Natural killer cell treated with Interleukin-12 subunit alpha and Interleukin-12 subunit beta and Interleukin-15 and Interleukin-18, amount 100 ng/mL, for 72 hours (primary cell): ENCODE measurements around the gene BPTF. TPM values are rescaled to one million over a fixed set of nuclear protein-coding genes. Genes with fewer than 3 reads are reported as not detected.
"Not testable (repeated sequence)": the region's sequence is repeated elsewhere in the genome, so short reads cannot be mapped to it uniquely, and the experiment has no call there.

ENCODE experiments used
- ATAC-seq, 2 donors: fragments of 150-1000 bp; cut with Tn5 transposase in 1 of 2; sonication (Bioruptor Pico), chemical (Tn5 transposase) in 1 of 2; 2 replicates each; pipeline ENCODE4 v1.10.0; 2021
- DNase-seq: peaks from one replicate; pipeline ENCODE4 v3.0.0; 2022; ENCODE audit warnings: low spot score
- H3K27ac Mint-ChIP-seq, 2 donors: 1 replicate in 1 of 2; 2 replicates in 1 of 2; pipeline ENCODE4 v1.8.0; 2022; ENCODE audit warnings: mixed read lengths in 2 of 2, mild to moderate bottlenecking in 1 of 2, moderate library complexity in 1 of 2
- H3K27me3 Mint-ChIP-seq, 2 donors: 1 replicate in 1 of 2; 2 replicates in 1 of 2; pipeline ENCODE4 v1.8.0; 2022; ENCODE audit warnings: mixed read lengths in 2 of 2
- H3K36me3 Mint-ChIP-seq: one replicate; pipeline ENCODE4 v1.8.0; 2022; ENCODE audit warnings: mixed read lengths
- H3K4me1 Mint-ChIP-seq, 2 donors: 1 replicate in 1 of 2; 2 replicates in 1 of 2; pipeline ENCODE4 v1.8.0; 2022; ENCODE audit warnings: low read depth in 2 of 2, mixed read lengths in 2 of 2, mild to moderate bottlenecking in 1 of 2
- H3K4me3 Mint-ChIP-seq: one replicate; pipeline ENCODE4 v1.8.0; 2022; ENCODE audit warnings: mixed read lengths
- H3K9me3 Mint-ChIP-seq: 2 replicates; pipeline ENCODE4 v1.8.0; 2022; ENCODE audit warnings: mixed read lengths
- total RNA-seq, 2 donors: library from RNA; stranded (reverse); gene quantifications; one replicate each; pipeline ENCODE4 v1.2.3, GENCODE V29; 2022

BPTF gene
- total RNA-seq, 2 donors from 2014 or later = 73.4 to 94.7 TPM

DNA sequence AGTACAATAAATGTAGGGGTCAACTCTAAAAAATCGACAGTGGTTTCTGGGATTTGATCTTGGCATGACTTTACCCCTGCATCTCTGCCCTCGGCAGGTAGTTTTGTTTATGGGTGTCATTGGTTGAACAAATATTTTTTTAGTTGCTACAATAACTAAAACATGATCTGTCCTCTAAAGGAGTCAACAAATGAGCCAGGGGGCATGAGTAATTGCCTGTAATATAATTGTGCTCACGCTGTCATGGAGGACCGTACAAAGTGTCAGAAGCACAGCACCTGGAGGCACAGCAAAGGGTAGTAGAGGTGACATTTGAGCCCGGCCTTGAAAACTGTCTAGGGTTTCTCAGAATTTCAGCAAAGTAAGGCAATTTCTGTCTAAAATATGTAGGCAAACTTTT, 22.9 kb downstream of the BPTF start:
- not testable (repeated sequence) for H3K9me3 Mint-ChIP-seq, H3K4me3 Mint-ChIP-seq, H3K27ac Mint-ChIP-seq, H3K36me3 Mint-ChIP-seq, ATAC-seq, H3K27me3 Mint-ChIP-seq, DNase-seq
- peaks cover 26 to 27% of the 10 kb centered on the region in 2 donors for H3K4me1 Mint-ChIP-seq

DNA sequence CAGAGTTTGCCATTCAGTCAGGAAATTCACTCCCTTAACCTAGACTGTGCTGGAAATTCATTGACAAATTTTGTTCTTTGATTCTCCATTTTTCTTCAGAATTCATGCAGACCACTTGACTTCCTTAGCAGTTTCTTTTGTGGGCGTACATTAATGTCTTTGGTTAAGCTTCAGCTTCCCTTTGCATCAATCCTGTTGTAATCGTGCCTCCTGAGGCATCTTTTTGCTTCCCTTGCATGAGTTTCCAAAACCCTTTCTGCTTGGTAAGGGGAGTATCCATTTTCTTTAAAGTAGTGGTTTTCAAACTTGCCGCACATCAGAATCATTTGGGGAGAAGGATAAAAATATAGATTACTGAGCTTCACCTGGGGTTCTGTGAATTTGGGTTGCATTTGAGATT, 23.5 kb downstream of the BPTF start:
- peaks cover 29% of the 10 kb centered on the region in 2 donors for H3K4me1 Mint-ChIP-seq

GRCh38 chr17:67850991-67851631, 25.8 kb downstream of the BPTF start:
- peaks cover 41 to 47% of the 10 kb centered on the region in 2 donors for H3K4me1 Mint-ChIP-seq
- no peak overlapping the region for H3K27ac Mint-ChIP-seq
- no peaks in the 10 kb centered on the region for H3K9me3 Mint-ChIP-seq
- no peak for ATAC-seq
- H3K27me3 Mint-ChIP-seq = no peaks in the 10 kb centered on the region
- H3K36me3 Mint-ChIP-seq = peaks cover 6% of the 10 kb centered on the region
- H3K4me3 Mint-ChIP-seq = no peak overlapping the region
- no peak for DNase-seq

More for the DNA sequence above, 23.5 kb downstream of the BPTF start:
- not testable (repeated sequence) for H3K27me3 Mint-ChIP-seq, ATAC-seq, H3K9me3 Mint-ChIP-seq, H3K36me3 Mint-ChIP-seq, H3K27ac Mint-ChIP-seq, H3K4me3 Mint-ChIP-seq, DNase-seq

- no peak for ATAC-seq
- H3K9me3 Mint-ChIP-seq = no peaks in the 10 kb centered on the region
- no peak for DNase-seq
- H3K27me3 Mint-ChIP-seq = no peaks in the 10 kb centered on the region
- H3K4me1 Mint-ChIP-seq = peaks cover 49 to 58% of the 10 kb centered on the region in 2 donors
- peaks cover 6% of the 10 kb centered on the region for H3K36me3 Mint-ChIP-seq
- H3K4me3 Mint-ChIP-seq = no peak overlapping the region
- no peak overlapping the region for H3K27ac Mint-ChIP-seq
Observed at GRCh38 chr17:67853703-67854102, 28.4 kb downstream of the BPTF start.

DNA sequence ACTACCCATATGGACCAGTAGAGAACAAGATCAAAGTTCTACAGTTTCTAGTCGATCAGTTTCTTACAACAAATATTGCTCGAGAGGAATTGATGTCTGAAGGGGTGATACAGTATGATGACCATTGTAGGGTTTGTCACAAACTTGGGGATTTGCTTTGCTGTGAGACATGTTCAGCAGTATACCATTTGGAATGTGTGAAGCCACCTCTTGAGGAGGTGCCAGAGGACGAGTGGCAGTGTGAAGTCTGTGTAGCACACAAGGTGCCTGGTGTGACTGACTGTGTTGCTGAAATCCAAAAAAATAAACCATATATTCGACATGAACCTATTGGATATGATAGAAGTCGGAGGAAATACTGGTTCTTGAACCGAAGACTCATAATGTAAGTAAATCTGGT, 29.1 kb downstream of the BPTF start:
- Mint-ChIP-seq H3K4me1 (peaks cover 47 to 56% of the 10 kb centered on the region in 2 donors), H3K36me3 (peaks cover 6% of the 10 kb centered on the region), H3K4me3 (no peak overlapping the region), H3K27me3 (no peaks in the 10 kb centered on the region), H3K27ac (peak overlapping the region in 1 of 2 donors; percentile 46), H3K9me3 (no peaks in the 10 kb centered on the region)
- no peak for ATAC-seq
- DNase-seq = no peak

DNA sequence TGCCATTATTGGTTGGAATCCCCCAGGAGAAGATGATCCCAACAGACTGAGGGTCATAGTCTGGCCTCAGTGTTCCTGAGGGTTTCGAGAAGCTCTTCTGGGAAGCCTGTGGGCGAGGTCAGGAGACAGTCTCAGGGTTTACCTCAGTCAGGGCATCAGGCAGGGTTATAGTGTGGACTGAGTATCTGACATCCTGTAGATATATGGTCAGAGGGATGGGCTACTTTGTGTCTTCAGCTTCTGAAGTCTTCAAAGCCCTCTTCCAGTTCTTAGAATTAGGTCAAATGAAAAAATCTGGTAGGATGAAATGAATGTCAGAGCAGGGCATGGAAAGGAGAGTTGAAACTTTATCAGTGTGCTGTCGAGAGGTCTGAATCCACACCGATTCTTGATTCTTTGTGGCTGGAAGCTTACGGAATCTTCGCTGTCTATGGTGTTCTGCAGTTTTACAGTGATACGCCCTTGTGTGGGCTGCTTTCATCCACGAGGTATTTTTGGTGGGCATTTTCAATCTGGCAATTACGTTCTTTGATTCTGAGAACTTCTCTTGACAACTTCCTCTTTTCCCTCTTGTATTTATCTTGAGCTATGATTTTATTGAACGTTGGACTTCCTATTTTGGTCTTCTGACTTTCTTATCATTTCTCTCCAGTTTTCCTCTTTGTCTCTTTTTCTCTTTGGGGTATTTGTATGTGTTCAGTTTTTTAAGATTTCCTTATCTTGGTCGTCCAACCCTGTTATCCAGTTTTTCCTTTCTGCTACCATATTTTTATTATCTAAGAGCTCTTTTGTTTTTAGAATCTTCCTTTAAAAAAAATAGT, 30.4 kb downstream of the BPTF start:
- peaks cover 44 to 55% of the 10 kb centered on the region in 2 donors for H3K4me1 Mint-ChIP-seq
- peak overlapping the region; percentile 46 to 79 for H3K27ac Mint-ChIP-seq
- DNase-seq (no peak), ATAC-seq (peak; percentile 59 to 65)
- peak overlapping the region; percentile 34 for H3K4me3 Mint-ChIP-seq
- H3K27me3 Mint-ChIP-seq = no peaks in the 10 kb centered on the region
- H3K9me3 Mint-ChIP-seq = no peaks in the 10 kb centered on the region
- H3K36me3 Mint-ChIP-seq = peaks cover 6% of the 10 kb centered on the region

- Mint-ChIP-seq H3K4me1 (peaks cover 45 to 51% of the 10 kb centered on the region in 2 donors), H3K27ac (peak overlapping the region; percentile 46 to 79), H3K4me3 (peak overlapping the region; percentile 34)
- not testable (repeated sequence) for H3K27me3 Mint-ChIP-seq, H3K36me3 Mint-ChIP-seq, H3K9me3 Mint-ChIP-seq, ATAC-seq, DNase-seq
Observed at GRCh38 chr17:67856402-67856801, 31.1 kb downstream of the BPTF start.

DNA sequence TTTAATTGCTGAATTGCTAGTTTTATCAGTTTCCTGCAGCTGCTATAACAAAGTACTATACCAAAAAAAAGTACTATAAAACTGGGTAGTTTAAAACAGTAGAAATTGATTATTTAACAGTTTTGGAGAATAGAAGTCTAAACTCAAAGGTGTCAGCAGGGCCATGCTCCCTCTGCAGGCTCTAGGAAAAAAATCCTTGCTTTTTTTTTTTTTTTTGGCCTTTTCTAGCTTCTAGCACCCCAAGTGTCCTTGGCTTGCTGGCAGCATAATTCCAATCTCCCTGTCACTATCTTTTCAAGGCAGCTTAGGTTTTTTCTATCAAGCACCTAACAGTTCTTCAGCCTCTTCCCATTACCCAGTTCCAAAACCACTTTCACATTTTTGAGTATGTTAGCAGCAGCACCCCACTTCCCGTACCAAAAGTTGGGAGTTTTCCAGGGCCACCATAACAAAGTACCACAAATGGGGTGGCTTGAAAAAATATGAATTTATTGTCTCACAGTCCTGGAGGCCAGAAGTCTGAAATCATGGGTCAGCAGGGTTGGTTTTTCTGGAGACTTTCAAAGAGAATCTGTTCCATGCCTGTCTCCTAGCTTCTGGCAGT, 37.4 kb downstream of the BPTF start:
- H3K27ac Mint-ChIP-seq = peak overlapping the region in 1 of 2 donors; percentile 66
- H3K4me3 Mint-ChIP-seq = no peak overlapping the region
- no peaks in the 10 kb centered on the region for H3K27me3 Mint-ChIP-seq
- no peaks in the 10 kb centered on the region for H3K9me3 Mint-ChIP-seq
- H3K36me3 Mint-ChIP-seq = no peaks in the 10 kb centered on the region
- no peak for DNase-seq
- no peak for ATAC-seq
- peaks cover 39 to 42% of the 10 kb centered on the region in 2 donors for H3K4me1 Mint-ChIP-seq

DNA sequence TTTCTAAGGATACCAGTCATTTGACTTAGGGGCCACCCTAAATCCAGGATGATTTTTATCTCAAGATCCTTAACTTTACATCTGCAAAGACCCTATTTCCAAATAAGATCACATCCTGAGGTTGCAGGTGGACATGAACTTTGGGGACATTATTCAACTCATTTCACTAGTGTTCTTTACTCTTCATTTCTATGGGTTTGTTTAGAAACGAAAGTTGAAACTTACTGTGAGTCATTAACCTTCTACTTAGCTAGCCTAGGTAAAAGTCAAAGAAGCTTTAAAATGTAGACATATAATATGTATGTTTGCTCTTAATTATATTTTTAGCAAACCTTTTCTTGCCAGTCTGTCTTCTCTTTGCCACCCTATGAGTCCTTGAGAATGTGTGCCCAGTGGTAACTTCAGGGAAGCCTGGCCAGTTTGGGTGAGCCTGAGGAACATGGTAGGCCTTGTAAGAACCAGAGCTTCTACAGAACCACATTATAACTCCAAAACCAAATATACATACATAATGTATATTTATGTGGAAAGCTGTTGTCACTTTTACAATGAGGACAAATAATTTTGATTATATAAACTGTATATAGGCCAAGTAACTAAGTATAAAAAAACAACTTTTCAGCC, 38.4 kb downstream of the BPTF start:
- DNase-seq (no peak), ATAC-seq (peak in 1 of 2 donors; percentile 49)
- peak overlapping the region; percentile 53 to 66 for H3K27ac Mint-ChIP-seq
- peaks cover 38 to 42% of the 10 kb centered on the region in 2 donors for H3K4me1 Mint-ChIP-seq
- peak overlapping the region; percentile 14 for H3K4me3 Mint-ChIP-seq
- no peaks in the 10 kb centered on the region for H3K27me3 Mint-ChIP-seq
- no peaks in the 10 kb centered on the region for H3K36me3 Mint-ChIP-seq
- H3K9me3 Mint-ChIP-seq = no peaks in the 10 kb centered on the region

- Mint-ChIP-seq H3K4me3 (no peak overlapping the region), H3K27me3 (no peaks in the 10 kb centered on the region), H3K4me1 (peaks cover 40 to 46% of the 10 kb centered on the region in 2 donors), H3K9me3 (no peaks in the 10 kb centered on the region), H3K27ac (no peak overlapping the region), H3K36me3 (no peaks in the 10 kb centered on the region)
- DNase-seq (no peak), ATAC-seq (no peak)
Observed at GRCh38 chr17:67865438-67865837, 40.1 kb downstream of the BPTF start.

DNA sequence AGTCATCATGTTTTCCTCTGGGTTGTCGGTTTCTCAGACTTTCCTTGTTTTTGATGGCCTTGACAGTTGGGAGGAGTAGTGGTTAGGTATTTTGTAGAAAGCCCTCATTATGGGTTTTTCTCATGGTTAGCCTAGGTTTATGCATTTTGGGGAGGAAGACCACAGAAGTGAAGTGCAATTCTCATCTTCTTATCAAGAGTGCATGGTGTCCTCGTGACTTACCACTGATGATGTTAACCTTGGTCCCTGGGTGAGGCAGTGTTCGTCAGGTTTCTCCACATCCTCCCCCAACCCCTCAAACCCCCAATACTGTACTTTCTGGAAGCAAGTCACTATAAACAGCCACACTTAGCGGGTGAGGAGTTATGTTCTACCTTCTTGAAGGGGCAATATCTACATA, 42.3 kb downstream of the BPTF start:
- DNase-seq = no peak
- Mint-ChIP-seq H3K36me3 (no peaks in the 10 kb centered on the region), H3K4me3 (no peak overlapping the region), H3K4me1 (peaks cover 31 to 38% of the 10 kb centered on the region in 2 donors), H3K9me3 (no peaks in the 10 kb centered on the region), H3K27me3 (no peaks in the 10 kb centered on the region), H3K27ac (peak overlapping the region in 1 of 2 donors; percentile 51)
- ATAC-seq = peak in 1 of 2 donors; percentile 82

- no peaks in the 10 kb centered on the region for H3K36me3 Mint-ChIP-seq
- H3K4me3 Mint-ChIP-seq = no peak overlapping the region
- DNase-seq (no peak), ATAC-seq (no peak)
- H3K27ac Mint-ChIP-seq = no peak overlapping the region
- H3K27me3 Mint-ChIP-seq = no peaks in the 10 kb centered on the region
- H3K4me1 Mint-ChIP-seq = peaks cover 26 to 33% of the 10 kb centered on the region in 2 donors
- no peaks in the 10 kb centered on the region for H3K9me3 Mint-ChIP-seq
Observed at GRCh38 chr17:67868176-67868575, 42.9 kb downstream of the BPTF start.

- Mint-ChIP-seq H3K27me3 (no peaks in the 10 kb centered on the region), H3K4me3 (no peak overlapping the region), H3K4me1 (peaks cover 10 to 12% of the 10 kb centered on the region in 2 donors), H3K27ac (no peak overlapping the region), H3K9me3 (no peaks in the 10 kb centered on the region), H3K36me3 (no peaks in the 10 kb centered on the region)
- no peak for DNase-seq
- ATAC-seq = no peak
Observed at GRCh38 chr17:67879662-67880061, 54.4 kb downstream of the BPTF start.
